ENCODE data around the gene UBTD1. TPM values are rescaled to one million over a fixed set of nuclear protein-coding genes. Genes with fewer than 3 reads are reported as not detected.

UBTD1 gene
- total RNA-seq, 2 experiments from 2014 or later: 1.6 to 2.1 TPM

DNA sequence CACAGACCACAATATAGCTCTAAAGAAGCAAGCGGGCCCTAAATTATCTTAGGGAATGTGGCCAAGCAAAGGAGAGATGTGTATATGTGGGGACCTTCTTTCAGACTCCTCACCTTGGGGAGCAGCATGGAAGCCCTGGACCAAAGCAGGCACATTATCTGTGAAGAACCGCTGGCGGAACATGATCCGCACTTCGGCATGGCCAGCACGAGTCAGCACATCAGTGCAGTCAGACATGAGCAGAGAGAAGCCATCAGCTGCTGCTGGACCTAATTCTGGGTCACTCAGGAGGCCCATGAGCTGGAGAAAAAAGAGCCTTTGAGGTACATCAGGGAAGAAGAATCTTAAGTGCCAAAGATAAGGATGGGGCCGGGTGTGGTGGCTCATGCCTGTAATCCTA is 38.8 kb upstream of the UBTD1 start:
- POLR2A ChIA-PET: interaction anchor here (0.5 kb wide), 1 partner anchor 31 kb away, joined by 3 read pairs; no protein-coding TSS in a partner anchor
- CTCF ChIA-PET: interaction anchor here (0.8 to 2.3 kb wide), 4 partner anchors 12 to 94 kb away, joined by 3 to 10 read pairs (median 3); no protein-coding TSS in a partner anchor
- intact Hi-C loops (cut with micrococcal nuclease): no loop called here
- Mint-ChIP-seq H3K36me3 (ENCODE audit: low read depth) (peaks cover 66% of the 10 kb centered on the region), H3K4me3 (no peak overlapping the region), H3K9me3 (no peaks in the 10 kb centered on the region), H3K27ac (no peak overlapping the region), H3K27me3 (no peaks in the 10 kb centered on the region), H3K4me1 (ENCODE audit: low read depth) (peaks cover 6% of the 10 kb centered on the region)
- DNase-seq (no peak), ATAC-seq (no peak)
- TF ChIP-seq, protein P1, sequence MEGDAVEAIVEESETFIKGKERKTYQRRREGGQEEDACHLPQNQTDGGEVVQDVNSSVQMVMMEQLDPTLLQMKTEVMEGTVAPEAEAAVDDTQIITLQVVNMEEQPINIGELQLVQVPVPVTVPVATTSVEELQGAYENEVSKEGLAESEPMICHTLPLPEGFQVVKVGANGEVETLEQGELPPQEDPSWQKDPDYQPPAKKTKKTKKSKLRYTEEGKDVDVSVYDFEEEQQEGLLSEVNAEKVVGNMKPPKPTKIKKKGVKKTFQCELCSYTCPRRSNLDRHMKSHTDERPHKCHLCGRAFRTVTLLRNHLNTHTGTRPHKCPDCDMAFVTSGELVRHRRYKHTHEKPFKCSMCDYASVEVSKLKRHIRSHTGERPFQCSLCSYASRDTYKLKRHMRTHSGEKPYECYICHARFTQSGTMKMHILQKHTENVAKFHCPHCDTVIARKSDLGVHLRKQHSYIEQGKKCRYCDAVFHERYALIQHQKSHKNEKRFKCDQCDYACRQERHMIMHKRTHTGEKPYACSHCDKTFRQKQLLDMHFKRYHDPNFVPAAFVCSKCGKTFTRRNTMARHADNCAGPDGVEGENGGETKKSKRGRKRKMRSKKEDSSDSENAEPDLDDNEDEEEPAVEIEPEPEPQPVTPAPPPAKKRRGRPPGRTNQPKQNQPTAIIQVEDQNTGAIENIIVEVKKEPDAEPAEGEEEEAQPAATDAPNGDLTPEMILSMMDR (IDR thresholded peaks at IDR 0.05): no peak

DNA sequence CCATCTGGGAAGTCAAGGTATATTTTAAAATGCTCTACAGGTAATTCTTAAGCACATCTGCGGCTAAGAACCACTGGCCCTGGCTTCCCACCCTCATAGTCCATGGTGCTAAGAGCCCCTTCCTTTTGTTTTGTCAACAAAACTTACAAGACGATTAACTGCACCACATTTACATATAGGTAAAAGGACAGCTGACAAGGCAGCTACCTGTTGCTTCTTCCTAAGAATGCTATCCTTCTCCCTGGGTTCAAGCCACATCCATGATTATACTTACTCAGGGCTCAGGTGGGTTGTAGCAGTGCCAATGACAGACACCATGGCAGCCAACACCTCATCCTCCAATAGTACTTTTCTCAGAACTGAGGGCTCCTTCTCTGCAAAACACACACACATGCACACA is 36.4 kb upstream of the UBTD1 start:
- peaks cover 48% of the 10 kb centered on the region for H3K36me3 Mint-ChIP-seq (ENCODE audit: low read depth)
- TF ChIP-seq, protein P1 (IDR thresholded peaks at IDR 0.05): no peak
- CTCF ChIA-PET: interaction anchor here (1.5 to 2.3 kb wide), 4 partner anchors 54 to 92 kb away, joined by 5 to 10 read pairs (median 7); no protein-coding TSS in a partner anchor
- intact Hi-C loops (cut with micrococcal nuclease): no loop called here
- DNase-seq (no peak), ATAC-seq (no peak)
- H3K9me3 Mint-ChIP-seq: no peaks in the 10 kb centered on the region
- H3K4me1 Mint-ChIP-seq (ENCODE audit: low read depth): no peaks in the 10 kb centered on the region
- H3K4me3 Mint-ChIP-seq: no peak overlapping the region
- H3K27me3 Mint-ChIP-seq: no peaks in the 10 kb centered on the region
- H3K27ac Mint-ChIP-seq: no peak overlapping the region
- POLR2A ChIA-PET: interaction anchor here (1.4 kb wide), 1 partner anchor 15 kb away, joined by 5 read pairs; no protein-coding TSS in a partner anchor

DNA sequence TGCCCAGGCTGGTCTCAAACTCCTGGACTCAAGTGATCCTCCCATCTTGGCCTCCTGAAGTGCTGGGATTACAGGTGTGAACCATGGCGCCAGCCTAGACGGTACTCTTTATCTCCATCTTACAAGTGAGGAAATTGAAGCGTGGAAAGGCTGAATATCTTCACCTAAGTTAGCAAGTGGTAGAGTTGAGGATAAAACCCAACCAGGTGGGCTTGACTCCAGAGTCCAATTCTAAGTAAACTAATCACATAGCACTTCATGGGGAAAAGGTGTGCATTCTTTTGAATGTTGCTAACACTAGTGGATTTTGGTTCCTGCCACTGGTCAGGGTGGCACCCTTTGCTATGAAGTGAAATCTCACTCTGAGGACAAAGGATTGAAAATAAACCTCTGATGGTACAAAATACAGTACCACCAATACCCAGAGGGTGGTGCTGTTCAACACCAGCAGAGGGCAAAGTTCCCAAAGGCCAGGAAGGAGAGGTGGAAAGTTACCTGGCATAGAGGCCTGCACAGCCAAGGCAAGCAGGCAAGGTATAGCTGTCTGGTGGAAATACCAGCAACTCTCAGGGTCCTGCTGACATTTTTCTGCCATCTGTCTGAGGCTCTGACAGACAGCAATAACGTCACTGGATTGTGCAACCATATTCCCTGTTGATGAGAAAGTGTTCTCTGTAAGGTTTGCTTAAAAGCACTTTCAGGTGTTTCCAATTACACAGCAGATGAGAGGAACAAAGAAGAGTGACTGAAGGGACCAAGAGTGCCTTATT is 35.2 kb upstream of the UBTD1 start:
- Mint-ChIP-seq H3K36me3 (ENCODE audit: low read depth) (peaks cover 42% of the 10 kb centered on the region), H3K4me1 (ENCODE audit: low read depth) (no peaks in the 10 kb centered on the region), H3K27ac (peak overlapping the region; percentile 55), H3K9me3 (no peaks in the 10 kb centered on the region), H3K27me3 (no peaks in the 10 kb centered on the region), H3K4me3 (no peak overlapping the region)
- ATAC-seq (peak; percentile 80), DNase-seq (peak; percentile 40)
- ChIA-PET CTCF (interaction anchor here (0.8 to 2.7 kb wide), 15 partner anchors 9 to 185 kb away, joined by 3 to 22 read pairs (median 4); partner anchors contain the start of gene RRP12), POLR2A (interaction anchor here (0.9 to 4.3 kb wide), 3 partner anchors 8 to 63 kb away, joined by 3 to 27 read pairs (median 4); no protein-coding TSS in a partner anchor)
- TF ChIP-seq, protein P1 (IDR thresholded peaks at IDR 0.05): peak; percentile 89
- intact Hi-C loops (cut with micrococcal nuclease): loop anchor here (2.0 kb wide), 1 partner anchor 87 kb away; no protein-coding TSS in a partner anchor

DNA sequence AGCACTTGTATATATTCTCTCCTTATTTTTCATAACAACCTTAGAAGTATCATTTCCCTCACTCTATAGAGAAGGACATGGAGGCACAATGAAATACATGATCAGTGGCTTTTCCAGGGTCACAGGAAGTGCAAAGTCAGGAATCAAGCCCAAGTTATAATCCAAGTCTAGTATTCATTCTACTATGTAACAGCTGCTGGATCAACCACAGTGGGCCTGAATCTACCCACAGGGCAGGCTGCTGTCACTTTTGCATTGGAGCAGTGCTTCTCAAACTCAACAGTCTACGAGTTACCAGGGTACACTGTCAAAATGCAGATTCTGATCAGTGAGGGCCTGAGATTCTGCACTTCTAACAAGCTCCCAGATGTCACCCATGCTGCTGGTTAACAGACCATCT is 34.5 kb upstream of the UBTD1 start:
- ATAC-seq (no peak), DNase-seq (no peak)
- Mint-ChIP-seq H3K9me3 (no peaks in the 10 kb centered on the region), H3K36me3 (ENCODE audit: low read depth) (peaks cover 36% of the 10 kb centered on the region), H3K27me3 (no peaks in the 10 kb centered on the region), H3K4me3 (no peak overlapping the region), H3K4me1 (ENCODE audit: low read depth) (no peaks in the 10 kb centered on the region), H3K27ac (peak overlapping the region; percentile 55)
- CTCF ChIA-PET: interaction anchor here (0.8 to 2.7 kb wide), 18 partner anchors 9 to 185 kb away, joined by 3 to 22 read pairs (median 4); partner anchors contain the start of gene RRP12
- POLR2A ChIA-PET: interaction anchor here (0.9 to 4.3 kb wide), 4 partner anchors 9 to 64 kb away, joined by 3 to 27 read pairs (median 6); no protein-coding TSS in a partner anchor
- intact Hi-C loops (cut with micrococcal nuclease): loop anchor here (2.0 kb wide), 1 partner anchor 87 kb away; no protein-coding TSS in a partner anchor
- TF ChIP-seq, protein P1 (IDR thresholded peaks at IDR 0.05): no peak
